IMR-90 (cell line): ENCODE results near the gene MMUT. TPM values are rescaled to one million over a fixed set of nuclear protein-coding genes. Genes with fewer than 3 reads are reported as not detected.

Experiments
- ATAC-seq: fragments of 200-7000 bp; cut with Tn5 transposase; 2 replicates; pipeline ENCODE4 v1.9.1; 2020; ENCODE audit warnings: low read depth, mild to moderate bottlenecking, moderate library complexity
- BruUV-seq: library from RNA; stranded (reverse); fragments of 400-500 nt; replicated peaks from 2 replicates; lab custom pipeline; 2021; lab: Mats Ljungman, UMichigan
- CTCF ChIA-PET: fragments of 300-600 bp; formaldehyde crosslinking; extraction: SDS; loops from one replicate; lab custom pipeline; 2021; ENCODE audit warnings: antibody characterized with exemption; lab: Yijun Ruan, JAX
- POLR2A ChIA-PET: fragments of 300-600 bp; sonication (Branson Sonifier 250); formaldehyde crosslinking; loops from one replicate; lab custom pipeline; 2022; ENCODE audit warnings: antibody characterized with exemption; ENCODE audit not compliant: unreplicated experiment; lab: Charles Lee
- DNase-seq: peaks from one replicate; pipeline ENCODE4 v3.0.0; 2013
- H2AFZ ChIP-seq: replicated peaks from 2 replicates; pipeline ENCODE3; 2013; ENCODE audit warnings: low read length, mild to moderate bottlenecking; ENCODE audit not compliant: poor library complexity
- H2AK5ac ChIP-seq: 2 replicates; pipeline ENCODE4 v1.6.1; 2013; ENCODE audit warnings: low read depth, low read length, inconsistent platforms
- H2AK9ac ChIP-seq: replicated peaks from 2 replicates; pipeline ENCODE3; 2013; ENCODE audit warnings: mild to moderate bottlenecking, low read depth, low read length, moderate library complexity; ENCODE audit not compliant: poor library complexity
- H2BK120ac ChIP-seq: 2 replicates; pipeline ENCODE4 v1.6.1; 2013; ENCODE audit warnings: low read depth, low read length, inconsistent platforms
- H2BK15ac ChIP-seq: 3 replicates; pipeline ENCODE4 v1.6.1; 2013; ENCODE audit warnings: low read depth, low read length, inconsistent platforms
- H2BK20ac ChIP-seq: 2 replicates; pipeline ENCODE4 v1.6.1; 2013; ENCODE audit warnings: low read depth, mild to moderate bottlenecking, inconsistent platforms, low read length, moderate library complexity
- H2BK5ac ChIP-seq: 2 replicates; pipeline ENCODE4 v1.6.1; 2013; ENCODE audit warnings: mild to moderate bottlenecking, low read depth, low read length, inconsistent platforms; ENCODE audit not compliant: poor library complexity, severe bottlenecking
- H3K14ac ChIP-seq: replicated peaks from 2 replicates; pipeline ENCODE4 v1.6.1; 2013; ENCODE audit warnings: low read depth, low read length, inconsistent platforms
- H3K18ac ChIP-seq: 2 replicates; pipeline ENCODE4 v1.6.1; 2013; ENCODE audit warnings: low read depth, low read length, control low read depth
- H3K23ac ChIP-seq: 2 replicates; pipeline ENCODE4 v1.6.1; 2013; ENCODE audit warnings: low read depth, low read length, inconsistent platforms
- H3K27ac ChIP-seq: 2 replicates; pipeline ENCODE4 v1.5.1; 2013; ENCODE audit warnings: mild to moderate bottlenecking, control low read depth, low read length; ENCODE audit not compliant: insufficient read depth
- H3K27me3 ChIP-seq: 2 replicates; pipeline ENCODE4 v1.6.1; 2013; ENCODE audit warnings: low read length; ENCODE audit not compliant: control insufficient read depth, insufficient read depth
- H3K36me3 ChIP-seq: 2 replicates; pipeline ENCODE4 v1.6.1; 2013; ENCODE audit warnings: low read length, mixed read lengths; ENCODE audit not compliant: control insufficient read depth, insufficient read depth
- H3K4ac ChIP-seq: 2 replicates; pipeline ENCODE4 v1.6.1; 2013; ENCODE audit warnings: low read depth, low read length, inconsistent platforms
- H3K4me1 ChIP-seq: 2 replicates; pipeline ENCODE4 v1.6.1; 2013; ENCODE audit warnings: low read length, mixed read lengths; ENCODE audit not compliant: control insufficient read depth, insufficient read depth
- H3K4me2 ChIP-seq: 2 replicates; pipeline ENCODE4 v1.6.1; 2013; ENCODE audit warnings: low read depth, mild to moderate bottlenecking, control low read depth, low read length, moderate library complexity
- H3K4me3 ChIP-seq: 2 replicates; pipeline ENCODE4 v1.5.1; 2013; ENCODE audit warnings: low read depth, mild to moderate bottlenecking, control low read depth, low read length, moderate library complexity; ENCODE audit not compliant: insufficient read depth
- H3K56ac ChIP-seq: 2 replicates; pipeline ENCODE4 v1.6.1; 2013; ENCODE audit warnings: low read length, inconsistent platforms; ENCODE audit not compliant: insufficient read depth; ENCODE audit errors: extremely low read depth
- H3K79me1 ChIP-seq, 2 experiments: 2 replicates each; pipeline ENCODE4 v1.6.1; 2013; ENCODE audit warnings: low read length in 2 of 2, inconsistent platforms in 1 of 2, low read depth in 1 of 2
- H3K9ac ChIP-seq: 2 replicates; pipeline ENCODE4 v1.6.1; 2013; ENCODE audit warnings: low read depth, low read length, control low read depth
- H3K9me1 ChIP-seq: 2 replicates; pipeline ENCODE4 v1.6.1; 2013; ENCODE audit warnings: low read length, inconsistent platforms; ENCODE audit not compliant: insufficient read depth
- H3K9me3 ChIP-seq: 2 replicates; pipeline ENCODE4 v1.6.1; 2013; ENCODE audit warnings: low read length; ENCODE audit not compliant: control insufficient read depth, insufficient read depth
- H4K20me1 ChIP-seq: 2 replicates; pipeline ENCODE4 v1.6.1; 2013; ENCODE audit warnings: low read length, inconsistent platforms; ENCODE audit not compliant: insufficient read depth
- H4K5ac ChIP-seq: 2 replicates; pipeline ENCODE4 v1.6.1; 2013; ENCODE audit warnings: mild to moderate bottlenecking, low read depth, low read length, control low read depth
- H4K8ac ChIP-seq, 2 experiments: 2 replicates each; pipeline ENCODE4 v1.6.1; 2013; ENCODE audit warnings: low read depth in 2 of 2, low read length in 2 of 2, control low read depth in 1 of 2, inconsistent platforms in 1 of 2
- H4K91ac ChIP-seq: 2 replicates; pipeline ENCODE4 v1.6.1; 2013; ENCODE audit warnings: low read depth, low read length, inconsistent platforms; ENCODE audit not compliant: insufficient read depth
- BHLHE40 ChIP-seq: fragments of 150-350 bp; IDR thresholded peaks from 2 replicates; pipeline ENCODE4 v1.6.1; 2016; ENCODE audit warnings: mild to moderate bottlenecking, low read depth, low read length
- CEBPB ChIP-seq: IDR thresholded peaks from 2 replicates; pipeline ENCODE4 v1.6.1; 2012; ENCODE audit warnings: low read depth, low read length, improper control_type of control experiment
- CHD1 ChIP-seq: IDR thresholded peaks from 2 replicates; pipeline ENCODE4 v1.6.1; 2012; ENCODE audit warnings: low read depth, low read length, improper control_type of control experiment
- CTCF ChIP-seq: conservative IDR thresholded peaks from 2 replicates; pipeline ENCODE4 v1.5.1; 2012; ENCODE audit warnings: mild to moderate bottlenecking, low read depth, low read length, improper control_type of control experiment
- ELK1 ChIP-seq: fragments of 150-350 bp; IDR thresholded peaks from 2 replicates; pipeline ENCODE4 v1.6.1; 2016; ENCODE audit warnings: low read depth, mild to moderate bottlenecking, low read length, moderate library complexity, borderline replicate concordance
- FOS ChIP-seq: fragments of 150-350 bp; IDR thresholded peaks from 2 replicates; pipeline ENCODE4 v1.6.1; 2016; ENCODE audit warnings: low read depth, low read length
- MAFK ChIP-seq: IDR thresholded peaks from 2 replicates; pipeline ENCODE4 v1.6.1; 2012; ENCODE audit warnings: low read depth, low read length, improper control_type of control experiment
- MAZ ChIP-seq: IDR thresholded peaks from 2 replicates; pipeline ENCODE4 v1.6.1; 2012; ENCODE audit warnings: low read depth, mild to moderate bottlenecking, low read length, improper control_type of control experiment, moderate library complexity, borderline replicate concordance
- MXI1 ChIP-seq: IDR thresholded peaks from 2 replicates; pipeline ENCODE4 v1.6.1; 2012; ENCODE audit warnings: low read depth, mild to moderate bottlenecking, low read length, moderate library complexity, borderline replicate concordance
- NFE2L2 ChIP-seq: fragments of 150-350 bp; IDR thresholded peaks from 2 replicates; pipeline ENCODE4 v1.6.1; 2016; ENCODE audit warnings: low read depth, mild to moderate bottlenecking, low read length
- POLR2A ChIP-seq: IDR thresholded peaks from 2 replicates; pipeline ENCODE4 v1.6.1; 2012; ENCODE audit warnings: mild to moderate bottlenecking, low read depth, low read length
- RAD21 ChIP-seq: IDR thresholded peaks from 2 replicates; pipeline ENCODE4 v1.6.1; 2012; ENCODE audit warnings: low read length, improper control_type of control experiment
- RCOR1 ChIP-seq: IDR thresholded peaks from 2 replicates; pipeline ENCODE4 v1.6.1; 2012; ENCODE audit warnings: mild to moderate bottlenecking, low read length, improper control_type of control experiment; ENCODE audit not compliant: insufficient replicate concordance
- RFX5 ChIP-seq: IDR thresholded peaks from 2 replicates; pipeline ENCODE4 v1.8.0; 2012; ENCODE audit warnings: low read depth, mild to moderate bottlenecking, low read length, moderate library complexity
- SMC3 ChIP-seq: fragments of 150-350 bp; IDR thresholded peaks from 2 replicates; pipeline ENCODE4 v1.6.1; 2016; ENCODE audit warnings: low read depth, mild to moderate bottlenecking, antibody characterized with exemption, low read length, moderate library complexity
- USF2 ChIP-seq: fragments of 150-350 bp; IDR thresholded peaks from 2 replicates; pipeline ENCODE4 v1.6.1; 2017; ENCODE audit warnings: mild to moderate bottlenecking, antibody characterized with exemption, low read length, low read depth
- WGBS, 2 experiments: methylation state at CpG; one replicate each; pipeline versions ENCODE4 v1.1.5 to v1.1.7; 2013; ENCODE audit warnings: missing lambda C conversion rate in 2 of 2; ENCODE audit not compliant: insufficient read length in 1 of 2; ENCODE audit errors: extremely low coverage in 2 of 2; 5-methylcytosine and 5-hydroxymethylcytosine counted together
- dilution Hi-C: fragments of 300-500 bp; cut with HindIII; formaldehyde crosslinking; loops from one replicate; pipeline ENCODE4 v1.14.3; 2018; ENCODE audit warnings: low sequenced_read_pairs; ENCODE audit not compliant: unreplicated experiment
- in situ Hi-C: fragments of 300-500 bp; cut with MboI; formaldehyde crosslinking; loops from 3 replicates; pipeline ENCODE4 v1.14.3; 2019; ENCODE audit warnings: low sequenced_read_pairs, inconsistent platforms, mixed read lengths
- intact Hi-C: fragments of 100-400 bp; cut with micrococcal nuclease; formaldehyde crosslinking; loops from 2 replicates; pipeline ENCODE4 v1.10.0; 2022
- polyA plus RNA-seq, 3 experiments: library from polyadenylated mRNA; depleted of rRNA; stranded (reverse); fragments of >200 nt; gene quantifications; 2 replicates each; pipeline ENCODE4 v1.2.3, GENCODE V29; 2012; ENCODE audit warnings: low replicate concordance in 1 of 3
- total RNA-seq: library from RNA; depleted of rRNA; stranded (reverse); fragments of >200 nt; gene quantifications from 2 replicates; pipeline ENCODE4 v1.2.3, GENCODE V29; 2012

The MMUT gene
- total and polyA plus RNA-seq, 2 of the 4 experiments (the other 2 are of a cell fraction), result 10.6 to 11.7 TPM

DNA sequence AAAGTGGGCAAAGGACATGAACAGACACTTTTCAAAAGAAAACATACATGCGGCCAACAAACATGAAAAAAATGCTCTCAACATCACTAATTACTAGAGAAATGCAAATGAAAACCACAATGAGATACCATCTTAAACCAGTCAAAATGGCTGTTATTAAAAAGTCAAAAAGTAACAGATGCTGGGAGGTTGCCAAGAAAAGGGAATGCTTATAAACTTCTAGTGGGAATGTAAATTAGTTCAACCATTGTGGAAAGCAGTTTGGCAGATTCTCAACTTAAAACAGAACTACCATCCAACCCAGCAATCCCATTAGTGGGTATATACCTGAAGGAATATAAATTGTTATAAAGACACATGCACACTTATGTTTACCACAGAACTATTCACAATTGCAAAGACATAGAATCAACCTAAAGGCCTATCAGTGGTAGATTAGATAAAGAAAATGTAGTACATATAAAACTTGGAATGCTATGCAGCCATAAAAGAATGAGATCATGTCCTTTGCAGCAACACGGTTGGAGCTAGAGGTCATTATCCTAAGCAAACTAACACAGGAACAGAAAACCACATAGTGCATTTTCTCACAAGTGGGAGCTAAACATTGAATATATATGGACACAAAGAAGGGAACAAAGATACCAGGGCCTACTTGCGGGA lies 16.4 kb upstream of the MMUT start:
- Histone ChIP-seq H3K18ac (no peak overlapping the region), H2AFZ (no peak overlapping the region), H3K4me1 (no peaks in the 10 kb centered on the region), H2AK5ac (no peak overlapping the region), H3K27me3 (no peaks in the 10 kb centered on the region), H3K14ac (no peak overlapping the region), H4K5ac (no peak overlapping the region), H4K20me1 (no peaks in the 10 kb centered on the region), H3K9me1 (no peaks in the 10 kb centered on the region), H3K4me3 (no peak overlapping the region), H3K4me2 (no peak overlapping the region), H3K9ac (no peak overlapping the region), H3K56ac (no peak overlapping the region), H2AK9ac (no peak overlapping the region), H2BK120ac (no peak overlapping the region), H3K9me3 (no peaks in the 10 kb centered on the region), H3K79me1 (no peaks in the 10 kb centered on the region), H2BK15ac (no peak overlapping the region), H4K8ac (no peak overlapping the region), H3K36me3 (no peaks in the 10 kb centered on the region), H2BK20ac (no peak overlapping the region), H4K91ac (no peak overlapping the region), H3K27ac (no peak overlapping the region), H3K4ac (no peak overlapping the region), H3K23ac (no peak overlapping the region), H2BK5ac (no peak overlapping the region)
- TF ChIP-seq MAFK, result no peak
- TF ChIP-seq RFX5, result no peak
- TF ChIP-seq POLR2A, result no peak
- no peak for TF ChIP-seq MAZ
- no peak for TF ChIP-seq MXI1
- no peak for TF ChIP-seq RCOR1
- no peak for TF ChIP-seq CEBPB
- TF ChIP-seq SMC3, result no peak
- no peak for TF ChIP-seq RAD21
- no peak for TF ChIP-seq USF2
- no peak for TF ChIP-seq NFE2L2
- no peak for TF ChIP-seq ELK1
- no peak for TF ChIP-seq FOS
- TF ChIP-seq CTCF, result no peak
- TF ChIP-seq BHLHE40, result no peak
- TF ChIP-seq CHD1, result no peak
- in situ Hi-C loops (no loop called here), dilution Hi-C loops (no loop called here), intact Hi-C loops (no loop called here)
- DNase-seq, result no peak
- POLR2A ChIA-PET, result no interaction called here
- BruUV-seq, result no TSS peak
- no peak for ATAC-seq
- WGBS, 2 experiments, result no CpG with 5 or more reads among the region's 3 CpGs
- CTCF ChIA-PET, result no interaction called here
